ENCODE results near the gene UPK3BL1.
"Not testable (repeated sequence)": the region's sequence is repeated elsewhere in the genome, so short reads cannot be mapped to it uniquely, and the experiment has no call there.

DNA sequence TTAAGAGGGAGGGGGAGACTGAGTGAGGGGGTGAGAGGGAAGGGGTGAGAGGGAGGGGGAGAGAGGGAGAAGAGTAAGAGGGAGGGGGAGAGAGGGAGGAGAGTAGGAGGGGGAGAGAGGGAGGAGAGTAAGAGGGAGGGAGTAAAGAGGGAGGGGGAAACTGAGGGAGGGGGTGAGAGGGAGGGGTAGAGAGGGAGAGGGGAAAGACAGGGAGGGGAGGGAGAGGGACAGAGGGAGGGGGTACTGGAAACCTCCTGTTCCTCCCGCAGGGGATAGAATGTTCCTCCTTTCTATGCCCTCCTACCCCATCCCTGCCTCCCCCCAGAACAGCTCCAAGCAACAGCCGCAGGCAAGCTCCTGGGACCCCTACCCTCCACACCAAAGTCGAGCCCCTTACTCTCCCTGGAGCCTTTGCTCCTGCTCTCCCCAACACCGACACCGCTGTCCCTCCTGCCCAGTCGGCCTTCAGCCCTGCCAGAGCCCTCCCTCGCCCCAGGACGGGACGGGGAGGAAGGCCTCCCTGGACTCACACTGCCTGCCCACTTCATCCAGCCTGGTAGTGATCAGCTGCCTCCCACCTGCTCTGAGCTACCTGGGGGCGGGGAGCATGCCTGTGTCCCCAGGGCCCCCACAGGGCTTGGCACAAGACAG lies 30.8 kb downstream of the UPK3BL1 start:
- TF ChIP-seq POLR2A (IDR thresholded peaks at IDR 0.05; ENCODE audit: low read depth, low read length); TAF1 (IDR thresholded peaks at IDR 0.05; ENCODE audit: borderline replicate concordance, low read depth, low read length); POLR2AphosphoS5 (IDR thresholded peaks at IDR 0.05; ENCODE audit: low read depth, low read length): not testable (repeated sequence)

All from GM12892 (cell line).